Cardiac muscle cell (in vitro differentiated cells and primary cell): ENCODE measurements around the gene CHRNA5. TPM values are rescaled to one million over a fixed set of nuclear protein-coding genes. Genes with fewer than 3 reads are reported as not detected.

Source experiments
- DNase-seq, 2 donors: peaks; one replicate each; pipeline versions ENCODE4 v3.0.0 to v3.0.0-alpha.2; 2010 to 2017; ENCODE audit warnings: low read depth in 1 of 2, low spot score in 1 of 2
- H3K27ac ChIP-seq: fragments of 200-600 bp; sonication (generic); 2 replicates; pipeline ENCODE4 v1.5.1; 2016
- H3K27me3 ChIP-seq: fragments of 200-600 bp; sonication (generic); 2 replicates; pipeline ENCODE4 v1.6.0; 2016; ENCODE audit warnings: control low read depth
- H3K36me3 ChIP-seq: fragments of 200-600 bp; sonication (generic); 2 replicates; pipeline ENCODE4 v1.5.1; 2016; ENCODE audit warnings: control low read depth
- H3K4me1 ChIP-seq: fragments of 200-600 bp; sonication (generic); 2 replicates; pipeline ENCODE4 v1.8.1; 2017; ENCODE audit warnings: low read depth, mild to moderate bottlenecking, mixed run types
- H3K4me3 ChIP-seq: fragments of 200-600 bp; sonication (generic); 2 replicates; pipeline ENCODE4 v1.5.1; 2016; ENCODE audit warnings: mild to moderate bottlenecking
- H3K9me3 ChIP-seq: fragments of 200-600 bp; sonication (generic); 2 replicates; pipeline ENCODE4 v1.5.1; 2017; ENCODE audit warnings: low read depth, mild to moderate bottlenecking, control low read depth
- polyA plus RNA-seq: library from polyadenylated mRNA; unstranded; fragments of >200 nt; fragmentation: Nextera tagmentation; extraction: Ambion mirVana; gene quantifications from 2 replicates; pipeline ENCODE4 v1.2.1, GENCODE V29; 2016
- total RNA-seq: library from RNA; depleted of rRNA; stranded (reverse); fragments of >200 nt; gene quantifications from 2 replicates; pipeline ENCODE4 v1.2.3, GENCODE V29; 2016
- TF ChIP-seq, protein P1 (sequence below): IDR thresholded peaks from 2 replicates; pipeline ENCODE4 v1.5.1; 2012; ENCODE audit warnings: low read depth, mild to moderate bottlenecking, low read length

The CHRNA5 gene
- total and polyA plus RNA-seq, 2 experiments from 2014 or later, result 4.0 to 12.7 TPM

DNA sequence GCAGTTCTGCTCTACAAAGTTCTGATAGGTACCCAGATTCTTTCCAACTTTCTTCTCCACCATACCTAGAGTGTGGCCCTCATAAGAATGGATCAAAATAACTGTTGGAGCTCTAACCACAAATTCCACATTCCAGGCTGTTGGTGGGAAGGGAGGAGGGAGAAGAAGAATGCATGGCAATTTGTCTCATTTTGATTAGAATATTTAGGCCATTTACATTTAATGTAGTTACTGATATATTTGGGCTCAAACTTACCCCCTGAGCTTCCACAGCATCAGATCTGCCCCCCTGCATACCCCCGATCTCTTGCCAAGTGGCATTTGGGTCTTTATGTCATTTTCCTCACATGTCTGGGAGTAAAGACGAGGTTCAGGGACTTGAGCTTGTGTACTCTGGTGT is 68.0 kb downstream of the CHRNA5 start:
- no peak for DNase-seq
- H3K27me3 ChIP-seq, result no peaks in the 10 kb centered on the region
- TF ChIP-seq, protein P1, sequence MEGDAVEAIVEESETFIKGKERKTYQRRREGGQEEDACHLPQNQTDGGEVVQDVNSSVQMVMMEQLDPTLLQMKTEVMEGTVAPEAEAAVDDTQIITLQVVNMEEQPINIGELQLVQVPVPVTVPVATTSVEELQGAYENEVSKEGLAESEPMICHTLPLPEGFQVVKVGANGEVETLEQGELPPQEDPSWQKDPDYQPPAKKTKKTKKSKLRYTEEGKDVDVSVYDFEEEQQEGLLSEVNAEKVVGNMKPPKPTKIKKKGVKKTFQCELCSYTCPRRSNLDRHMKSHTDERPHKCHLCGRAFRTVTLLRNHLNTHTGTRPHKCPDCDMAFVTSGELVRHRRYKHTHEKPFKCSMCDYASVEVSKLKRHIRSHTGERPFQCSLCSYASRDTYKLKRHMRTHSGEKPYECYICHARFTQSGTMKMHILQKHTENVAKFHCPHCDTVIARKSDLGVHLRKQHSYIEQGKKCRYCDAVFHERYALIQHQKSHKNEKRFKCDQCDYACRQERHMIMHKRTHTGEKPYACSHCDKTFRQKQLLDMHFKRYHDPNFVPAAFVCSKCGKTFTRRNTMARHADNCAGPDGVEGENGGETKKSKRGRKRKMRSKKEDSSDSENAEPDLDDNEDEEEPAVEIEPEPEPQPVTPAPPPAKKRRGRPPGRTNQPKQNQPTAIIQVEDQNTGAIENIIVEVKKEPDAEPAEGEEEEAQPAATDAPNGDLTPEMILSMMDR, result no peak
- H3K27ac ChIP-seq, result no peak overlapping the region
- H3K4me1 ChIP-seq, result no peaks in the 10 kb centered on the region
- no peak overlapping the region for H3K4me3 ChIP-seq
- H3K9me3 ChIP-seq, result no peaks in the 10 kb centered on the region
- no peaks in the 10 kb centered on the region for H3K36me3 ChIP-seq

DNA sequence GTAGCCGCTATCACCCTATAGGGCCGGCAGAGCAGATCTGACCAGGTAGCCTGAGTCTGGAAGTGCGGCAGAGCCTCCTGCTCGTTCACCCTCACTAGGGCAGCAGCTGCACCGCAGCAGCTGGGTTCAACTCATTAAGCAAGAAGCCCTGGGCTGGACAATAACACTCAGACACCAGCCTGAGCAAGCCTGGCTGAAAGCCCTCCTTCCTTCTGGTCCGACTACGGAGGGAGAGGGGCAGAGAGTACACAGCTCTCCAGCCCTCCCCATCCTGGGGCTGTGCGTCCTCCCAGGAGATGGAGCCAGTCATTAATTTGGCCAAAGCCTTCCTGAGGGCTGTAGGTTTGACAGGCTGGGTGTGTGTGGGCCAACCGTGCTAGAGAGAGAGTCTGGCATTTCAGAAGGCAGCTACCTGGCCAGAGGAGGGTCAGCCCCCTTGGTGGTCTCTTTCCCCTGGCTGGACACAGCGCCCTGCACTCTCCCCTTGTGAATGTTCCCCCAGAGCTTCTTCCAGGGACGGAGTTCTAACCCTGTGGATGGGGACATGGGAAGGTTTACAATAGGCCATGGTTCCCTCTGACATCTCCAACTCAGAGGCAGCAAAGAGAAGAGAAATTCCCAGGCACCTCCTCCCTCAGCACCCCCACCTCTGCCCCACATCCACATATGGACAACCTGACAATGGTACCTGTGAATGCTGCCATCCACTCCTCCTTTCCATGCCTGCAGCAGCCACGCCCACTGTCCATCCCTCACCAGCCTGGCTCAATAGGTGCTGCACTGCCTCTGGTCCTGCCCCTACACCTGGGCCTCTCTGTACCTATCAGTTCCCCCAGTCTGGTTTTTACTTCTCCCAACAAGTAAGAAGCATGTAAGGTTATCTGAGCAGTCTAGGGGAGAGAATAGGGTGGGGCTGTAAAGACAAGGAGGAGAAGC is 69.2 kb downstream of the CHRNA5 start:
- H3K4me1 ChIP-seq, result peaks cover 5% of the 10 kb centered on the region
- H3K27me3 ChIP-seq, result no peaks in the 10 kb centered on the region
- no peaks in the 10 kb centered on the region for H3K9me3 ChIP-seq
- no peaks in the 10 kb centered on the region for H3K36me3 ChIP-seq
- H3K27ac ChIP-seq, result no peak overlapping the region
- no peak for DNase-seq
- TF ChIP-seq, protein P1, result no peak
- H3K4me3 ChIP-seq, result no peak overlapping the region

DNA sequence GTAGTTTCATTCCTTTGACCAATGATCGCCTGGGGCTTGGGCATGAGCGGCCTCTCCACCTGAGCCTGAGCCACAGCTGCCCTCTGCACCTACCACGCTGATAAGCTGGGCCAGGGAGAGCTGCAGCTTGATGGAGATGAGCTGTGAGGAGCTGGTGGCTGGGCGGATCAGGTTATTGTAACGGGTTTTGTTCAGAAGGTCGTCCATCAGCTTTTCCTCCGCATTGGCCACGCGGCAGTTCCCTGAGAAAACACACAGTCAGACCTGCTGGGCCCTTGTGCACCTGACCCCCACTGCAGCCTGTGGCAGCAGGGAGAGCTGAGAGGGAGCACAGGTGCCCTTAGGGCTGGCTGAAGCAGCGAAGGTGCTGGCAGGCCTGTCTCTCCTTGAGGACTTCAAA is 70.0 kb downstream of the CHRNA5 start:
- H3K4me1 ChIP-seq, result peaks cover 5% of the 10 kb centered on the region
- no peaks in the 10 kb centered on the region for H3K36me3 ChIP-seq
- H3K27me3 ChIP-seq, result no peaks in the 10 kb centered on the region
- DNase-seq, result no peak
- TF ChIP-seq, protein P1, result no peak
- no peak overlapping the region for H3K27ac ChIP-seq
- no peaks in the 10 kb centered on the region for H3K9me3 ChIP-seq
- H3K4me3 ChIP-seq, result no peak overlapping the region

DNA sequence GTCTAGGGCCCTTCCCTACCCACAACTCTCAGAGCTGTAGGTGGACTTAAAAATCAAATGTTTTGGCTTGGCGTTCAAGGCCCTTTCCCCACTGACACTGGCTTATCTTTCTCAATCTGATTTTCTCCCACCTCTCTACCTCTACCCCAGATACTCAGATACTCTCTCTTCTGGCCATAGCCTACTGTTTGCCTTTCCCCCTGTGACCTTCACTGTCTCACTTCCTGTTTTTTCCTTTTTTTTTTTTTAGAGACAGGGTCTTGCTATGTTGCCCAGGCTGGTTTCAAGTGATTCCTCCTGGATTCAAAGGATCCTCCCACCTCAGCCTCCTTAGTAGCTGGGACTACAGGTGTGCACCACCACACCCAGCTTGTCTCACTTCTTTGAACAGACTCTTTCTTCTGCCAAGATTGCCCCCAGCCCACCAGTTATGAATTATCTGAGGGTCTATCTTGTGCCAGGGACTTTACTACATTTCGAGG is 71.1 kb downstream of the CHRNA5 start:
- no peak for DNase-seq
- no peaks in the 10 kb centered on the region for H3K27me3 ChIP-seq
- H3K4me3 ChIP-seq, result no peak overlapping the region
- no peaks in the 10 kb centered on the region for H3K36me3 ChIP-seq
- no peak overlapping the region for H3K27ac ChIP-seq
- peaks cover 5% of the 10 kb centered on the region for H3K4me1 ChIP-seq
- TF ChIP-seq, protein P1, result no peak
- H3K9me3 ChIP-seq, result no peaks in the 10 kb centered on the region

DNA sequence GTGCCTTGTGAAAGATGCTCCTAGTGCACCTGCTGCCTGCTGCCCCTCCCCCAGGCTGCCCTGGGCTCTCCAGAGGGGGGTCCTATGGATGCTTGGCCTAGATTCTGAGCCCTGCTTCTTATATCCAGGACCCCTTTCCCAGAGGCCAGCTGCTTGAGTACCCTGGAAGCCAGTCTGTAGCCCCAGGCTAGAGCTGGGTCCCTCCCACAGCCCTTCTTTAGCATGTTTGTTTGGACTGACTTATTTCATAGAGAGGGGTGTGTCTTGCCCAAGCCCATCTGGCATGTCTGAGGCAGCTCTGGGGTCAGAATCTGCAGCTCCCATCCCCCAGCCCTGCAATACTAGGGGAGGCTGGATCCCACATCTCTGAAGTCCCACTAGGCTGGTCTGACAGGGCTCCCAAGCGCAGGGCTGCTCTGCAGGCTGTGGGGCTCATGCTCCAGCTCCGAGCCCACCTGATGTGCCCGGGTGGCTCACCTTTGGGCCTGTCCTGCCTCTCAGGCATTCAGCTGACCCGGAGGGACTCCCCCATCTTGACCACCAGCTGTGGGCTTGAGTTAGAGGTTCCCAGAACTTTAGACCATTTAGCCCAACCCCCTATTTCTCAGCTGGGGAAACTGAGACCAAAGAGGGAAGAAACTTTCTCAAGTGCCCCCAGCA is 72.6 kb downstream of the CHRNA5 start:
- Histone ChIP-seq H3K4me1 (peaks cover 5% of the 10 kb centered on the region), H3K27me3 (no peaks in the 10 kb centered on the region), H3K27ac (no peak overlapping the region), H3K9me3 (no peaks in the 10 kb centered on the region), H3K36me3 (no peaks in the 10 kb centered on the region), H3K4me3 (no peak overlapping the region)
- no peak for DNase-seq
- TF ChIP-seq, protein P1, result no peak
